Psoas muscle (tissue), 8 donors: Measurements from ENCODE around the gene CERKL. TPM values are rescaled to one million over a fixed set of nuclear protein-coding genes. Genes with fewer than 3 reads are reported as not detected.

Source experiments
- ATAC-seq, 4 donors: fragments of 200-7000 bp; cut with Tn5 transposase; one replicate each; pipeline ENCODE4 v1.9.1; 2020; ENCODE audit warnings: moderate library complexity in 3 of 4, mild to moderate bottlenecking in 2 of 4
- DNase-seq, 2 donors: peaks; one replicate each; pipeline ENCODE4 v3.0.0-alpha.2; 2020
- H3K27ac ChIP-seq: fragments of 200-600 bp; one replicate; pipeline ENCODE4 v1.8.0; 2022
- H3K27me3 ChIP-seq, 3 donors: fragments of 200-600 bp in 1 of 3; one replicate each; pipeline versions ENCODE4 v1.6.1 to v1.8.0; 2013 to 2022; ENCODE audit warnings: low read length in 2 of 3, mild to moderate bottlenecking in 2 of 3, moderate library complexity in 1 of 3; ENCODE audit not compliant: insufficient read depth in 3 of 3
- H3K36me3 ChIP-seq, 2 donors: fragments of 200-600 bp in 1 of 2; one replicate each; pipeline versions ENCODE4 v1.6.1 to v1.8.0; 2013 to 2022; ENCODE audit warnings: low read depth in 1 of 2, mild to moderate bottlenecking in 1 of 2, moderate library complexity in 1 of 2; ENCODE audit not compliant: insufficient read depth in 1 of 2
- H3K4me1 ChIP-seq: fragments of 200-600 bp; one replicate; pipeline ENCODE4 v1.8.0; 2022
- H3K4me3 ChIP-seq: fragments of 200-600 bp; one replicate; pipeline ENCODE4 v1.8.0; 2022; ENCODE audit warnings: mild to moderate bottlenecking
- H3K9me3 ChIP-seq: fragments of 200-600 bp; one replicate; pipeline ENCODE4 v1.8.0; 2022
- WGBS, 3 donors: extraction: QIAGEN DNeasy Blood & Tissue Kit; methylation state at CpG; one replicate each; pipeline versions ENCODE4 v1.1.6 to v1.1.7; 2013; 5-methylcytosine and 5-hydroxymethylcytosine counted together
- intact Hi-C, 2 donors: fragments of 100-400 bp; cut with DNase I; formaldehyde crosslinking; loops; one replicate each; pipeline versions ENCODE4 v1.11.0 to v1.14.2; 2022
- polyA plus RNA-seq, 3 donors: library from polyadenylated mRNA; stranded (reverse); fragments of 200-250 nt; gene quantifications; one replicate each; pipeline ENCODE4 v1.2.3, GENCODE V29; 2013
- total RNA-seq, 4 donors: library from RNA; stranded (reverse); fragmentation: NEBNext Ultra II Directional in 2 of 4; extraction: Animal tissue kit (Norgen Biotek cat#: 25700) in 2 of 4; gene quantifications; one replicate each; pipeline versions ENCODE4 v1.2.1 to v1.2.4, GENCODE V29; 2021 to 2023
- TF ChIP-seq, protein P1 (sequence below): fragments of 200-600 bp; IDR thresholded peaks from one replicate; pipeline ENCODE4 v1.8.0; 2022; ENCODE audit warnings: antibody characterized with exemption
- donor health status: healthy with polysubstance abuse.
- donor health status: DM: no; HTN: no; CAD: no; lungs with moderate emphysema.
- donor health status: Bipolar disorder and iron deficiency.
- donor health status: healthy.
- donor health status: DM: yes; HTN: yes; CAD: no.
- donor health status: DM: no; HTN: no; CAD: no.
- donor health status: DM: no; HTN: no; CAD: no.
- donor health status: DM: yes; HTN: yes; CAD: no.

Gene CERKL
- total and polyA plus RNA-seq, 7 donors: not detected

DNA sequence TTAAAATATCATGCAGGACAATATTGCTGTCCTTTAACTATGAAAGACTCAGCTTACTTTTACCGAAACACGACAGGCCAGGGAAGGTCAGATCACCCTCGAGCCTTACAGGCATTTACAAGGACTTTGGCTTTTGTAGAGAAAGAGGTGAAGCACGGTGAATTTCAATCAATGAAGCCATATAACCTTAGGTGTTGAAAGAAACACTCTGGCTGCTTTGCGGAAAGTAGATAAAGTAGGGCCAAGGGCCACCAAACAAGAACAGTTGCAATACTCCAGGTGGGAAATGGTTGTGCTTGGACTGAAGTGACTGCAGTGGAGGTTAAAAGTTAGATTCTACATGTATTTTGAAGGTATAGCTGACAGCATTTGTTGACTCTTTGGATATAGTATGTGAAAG lies 80.5 kb downstream of the CERKL start:
- Histone ChIP-seq H3K27me3 (peaks cover 0 to 2% (median 0%) of the 10 kb centered on the region in 3 donors), H3K4me1 (no peaks in the 10 kb centered on the region), H3K36me3 (no peaks in the 10 kb centered on the region), H3K4me3 (no peak overlapping the region), H3K27ac (no peak overlapping the region), H3K9me3 (no peaks in the 10 kb centered on the region)
- intact Hi-C loops: loop anchor here in 1 of 2 donors (10.0 kb wide), 1 partner anchor 138 kb away; no protein-coding TSS in a partner anchor
- no peak for DNase-seq
- ATAC-seq: no peak
- TF ChIP-seq, protein P1, sequence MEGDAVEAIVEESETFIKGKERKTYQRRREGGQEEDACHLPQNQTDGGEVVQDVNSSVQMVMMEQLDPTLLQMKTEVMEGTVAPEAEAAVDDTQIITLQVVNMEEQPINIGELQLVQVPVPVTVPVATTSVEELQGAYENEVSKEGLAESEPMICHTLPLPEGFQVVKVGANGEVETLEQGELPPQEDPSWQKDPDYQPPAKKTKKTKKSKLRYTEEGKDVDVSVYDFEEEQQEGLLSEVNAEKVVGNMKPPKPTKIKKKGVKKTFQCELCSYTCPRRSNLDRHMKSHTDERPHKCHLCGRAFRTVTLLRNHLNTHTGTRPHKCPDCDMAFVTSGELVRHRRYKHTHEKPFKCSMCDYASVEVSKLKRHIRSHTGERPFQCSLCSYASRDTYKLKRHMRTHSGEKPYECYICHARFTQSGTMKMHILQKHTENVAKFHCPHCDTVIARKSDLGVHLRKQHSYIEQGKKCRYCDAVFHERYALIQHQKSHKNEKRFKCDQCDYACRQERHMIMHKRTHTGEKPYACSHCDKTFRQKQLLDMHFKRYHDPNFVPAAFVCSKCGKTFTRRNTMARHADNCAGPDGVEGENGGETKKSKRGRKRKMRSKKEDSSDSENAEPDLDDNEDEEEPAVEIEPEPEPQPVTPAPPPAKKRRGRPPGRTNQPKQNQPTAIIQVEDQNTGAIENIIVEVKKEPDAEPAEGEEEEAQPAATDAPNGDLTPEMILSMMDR: no peak
- WGBS, 3 donors: 64 to 69% (median 66%) methylated on average over 5 of the region's 5 CpGs

DNA sequence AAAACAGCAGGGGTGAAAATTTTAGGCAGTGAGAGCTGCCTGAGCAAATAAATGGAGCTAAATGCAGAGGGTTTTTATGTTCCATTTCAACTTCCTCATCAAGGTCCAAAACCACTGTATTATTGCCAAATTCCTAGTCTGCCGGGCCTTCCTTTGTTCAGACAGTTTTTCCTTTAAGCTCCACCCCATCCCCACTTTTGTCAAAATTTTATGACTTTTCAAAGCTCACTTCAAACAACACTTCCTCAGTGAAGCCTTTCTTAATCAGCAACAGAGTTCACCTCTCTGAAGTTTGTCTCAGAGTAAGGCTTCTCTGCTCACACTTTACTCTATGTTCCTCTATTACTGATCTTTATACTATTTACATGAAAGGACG lies 81.3 kb downstream of the CERKL start:
- intact Hi-C loops: loop anchor here in 1 of 2 donors (10.0 kb wide), 1 partner anchor 139 kb away; no protein-coding TSS in a partner anchor

DNA sequence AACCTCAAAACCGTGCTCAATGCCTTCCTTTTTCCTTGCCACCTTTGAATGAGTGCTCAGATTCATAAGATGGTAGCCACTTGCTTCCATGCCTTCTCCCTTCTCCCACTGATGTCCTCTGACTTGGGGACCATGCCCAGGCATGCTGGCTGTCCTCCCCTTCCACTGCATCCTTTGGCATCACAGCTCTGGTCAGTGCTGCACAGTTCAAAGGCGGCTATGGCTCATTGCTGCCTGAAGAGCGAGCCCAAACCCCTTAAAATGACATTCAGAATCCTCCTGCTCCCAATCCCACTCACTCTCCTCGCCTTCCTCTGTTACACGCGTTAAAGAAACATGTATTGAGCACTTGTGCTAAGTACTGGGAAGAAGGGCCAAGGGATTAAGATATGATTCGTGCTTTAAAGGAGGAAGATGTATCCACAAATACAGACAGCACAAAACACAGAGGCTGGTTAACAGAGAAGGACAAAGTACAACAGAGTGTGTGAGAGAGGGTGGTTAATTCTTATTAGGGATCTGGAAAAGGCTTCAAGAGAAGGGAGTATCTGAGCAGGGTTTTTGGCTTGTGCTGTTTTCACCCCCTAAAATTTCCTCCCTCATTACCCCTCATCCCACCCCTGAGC lies 81.8 kb downstream of the CERKL start:
- DNase-seq (no peak), ATAC-seq (no peak)
- WGBS, 3 donors: 61 to 64% (median 62%) methylated on average over 7 of the region's 7 CpGs
- no peak overlapping the region for H3K4me3 ChIP-seq
- intact Hi-C loops: loop anchor here in 1 of 2 donors (10.0 kb wide), 1 partner anchor 140 kb away; no protein-coding TSS in a partner anchor
- no peaks in the 10 kb centered on the region for H3K36me3 ChIP-seq
- no peaks in the 10 kb centered on the region for H3K4me1 ChIP-seq
- no peak overlapping the region for H3K27ac ChIP-seq
- H3K9me3 ChIP-seq: no peaks in the 10 kb centered on the region
- TF ChIP-seq, protein P1: no peak
- H3K27me3 ChIP-seq: peaks cover 0 to 2% (median 0%) of the 10 kb centered on the region in 3 donors

More for the DNA sequence above, 81.3 kb downstream of the CERKL start:
- TF ChIP-seq, protein P1: no peak
- no peak overlapping the region for H3K4me3 ChIP-seq
- no peaks in the 10 kb centered on the region for H3K4me1 ChIP-seq
- H3K9me3 ChIP-seq: no peaks in the 10 kb centered on the region
- ATAC-seq (no peak), DNase-seq (no peak)
- H3K27ac ChIP-seq: no peak overlapping the region
- no peaks in the 10 kb centered on the region for H3K36me3 ChIP-seq
- H3K27me3 ChIP-seq: peaks cover 0 to 2% (median 0%) of the 10 kb centered on the region in 3 donors
- WGBS, 3 donors: 42 to 47% (median 46%) methylated on average over 2 of the region's 2 CpGs

DNA sequence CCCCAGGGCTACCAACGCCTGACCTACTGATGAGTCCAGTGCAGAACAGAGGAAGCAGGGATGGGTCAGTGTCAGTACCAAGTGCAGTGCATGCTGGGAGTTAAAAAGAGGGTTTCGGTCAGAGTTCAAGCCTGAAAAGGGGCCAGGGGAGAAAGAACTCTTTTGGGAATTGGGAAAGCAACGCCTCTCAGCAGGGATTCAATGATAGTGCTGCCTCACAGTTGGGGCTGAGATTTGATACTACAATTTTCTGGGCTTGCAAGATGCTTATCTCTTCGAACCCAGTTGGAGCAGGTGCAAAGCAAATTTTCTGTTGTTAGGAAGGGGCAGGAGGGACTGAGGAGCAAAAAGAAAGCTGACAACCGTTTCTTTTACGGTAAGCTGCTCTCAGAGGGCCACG lies 82.6 kb downstream of the CERKL start:
- H3K9me3 ChIP-seq: no peaks in the 10 kb centered on the region
- H3K36me3 ChIP-seq: no peaks in the 10 kb centered on the region
- no peak overlapping the region for H3K27ac ChIP-seq
- H3K27me3 ChIP-seq: peaks cover 0 to 2% (median 0%) of the 10 kb centered on the region in 3 donors
- ATAC-seq: no peak
- no peak overlapping the region for H3K4me3 ChIP-seq
- DNase-seq: no peak
- intact Hi-C loops: loop anchor here in 1 of 2 donors (10.0 kb wide), 1 partner anchor 140 kb away; no protein-coding TSS in a partner anchor
- WGBS, 3 donors: 51 to 57% (median 51%) methylated on average over 7 of the region's 7 CpGs
- TF ChIP-seq, protein P1: no peak
- no peaks in the 10 kb centered on the region for H3K4me1 ChIP-seq
